ENCODE measurements around the gene CASR.

The CASR gene

DNA sequence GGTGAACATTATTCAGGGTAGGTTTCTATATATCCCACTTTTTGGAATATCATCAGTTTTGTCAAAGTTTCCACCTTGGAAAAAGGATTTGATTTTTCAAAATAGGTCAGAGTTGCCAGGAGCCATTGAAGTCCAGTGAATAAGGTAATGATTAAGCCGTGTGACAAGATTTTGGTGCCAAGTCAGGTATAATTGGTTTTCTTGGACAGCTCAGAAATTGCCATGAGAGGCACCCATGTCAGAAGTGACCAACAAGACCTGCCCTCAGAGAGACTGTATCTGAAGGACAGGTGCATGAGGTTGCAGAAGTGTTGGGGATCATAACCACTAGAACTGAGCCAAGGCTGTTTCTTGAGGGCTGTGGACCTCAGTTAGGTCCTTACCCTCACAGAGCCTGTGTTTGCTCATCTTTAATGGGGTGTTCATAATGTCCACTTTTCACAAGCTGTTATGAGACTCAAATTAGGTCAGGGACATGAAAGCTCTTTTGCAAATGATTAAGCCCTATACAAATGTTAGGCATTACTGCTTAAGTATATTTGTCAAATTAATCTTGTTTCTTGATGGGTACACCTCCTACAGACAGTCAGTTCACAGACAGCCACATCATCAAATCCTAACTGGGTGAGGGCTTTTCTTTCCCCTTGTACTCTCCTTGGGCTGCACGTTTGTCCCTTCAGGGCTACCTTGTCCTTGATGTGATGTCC, 32.3 kb downstream of the CASR start:
- no peak for FAIRE-seq

GRCh38 chr3:122217901-122218300, 34.4 kb downstream of the CASR start:
- FAIRE-seq (no peak), DNase-seq (ENCODE audit: low spot score) (no peak)

More for the DNA sequence above, 32.3 kb downstream of the CASR start:
- DNase-seq (ENCODE audit: low spot score) = no peak

DNA sequence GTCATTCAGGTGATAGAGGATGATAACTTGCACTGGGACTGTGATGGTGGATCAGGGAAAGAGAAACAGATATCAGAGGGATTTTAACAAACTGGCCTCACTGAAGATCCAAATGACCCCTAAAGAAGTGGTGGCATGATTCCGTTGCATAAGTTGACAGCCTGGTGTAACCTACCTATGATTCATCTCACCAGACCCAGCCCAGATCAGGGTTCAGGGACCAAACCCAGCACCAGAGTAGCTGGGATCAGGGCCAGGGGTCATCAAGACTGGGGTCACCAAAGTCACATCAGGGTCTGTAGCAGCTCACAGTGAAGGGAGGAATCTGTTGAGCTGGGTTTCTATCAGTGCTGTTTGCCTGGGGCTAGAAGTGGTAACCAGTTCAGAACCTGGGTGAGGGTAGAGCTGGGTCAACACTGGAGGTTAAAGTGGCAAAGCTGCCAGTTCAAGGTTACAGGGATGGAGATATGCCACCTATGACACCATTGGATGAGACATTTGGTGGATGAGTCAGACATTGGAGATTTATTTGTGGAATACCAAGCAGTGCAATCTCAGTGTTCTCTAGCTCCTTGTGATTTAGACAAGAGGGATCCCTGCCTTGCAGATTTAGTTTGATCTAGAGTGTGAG, 35.9 kb downstream of the CASR start:
- no peak for FAIRE-seq
- no peak for DNase-seq (ENCODE audit: low spot score)

- no peak for FAIRE-seq
Measured at GRCh38 chr3:122227036-122227781, 43.7 kb downstream of the CASR start.

GRCh38 chr3:122230174-122230573, 46.7 kb downstream of the CASR start:
- DNase-seq (ENCODE audit: low spot score) = no peak
- FAIRE-seq = no peak

More at GRCh38 chr3:122227036-122227781, 43.7 kb downstream of the CASR start:
- DNase-seq (ENCODE audit: low spot score) = no peak

GRCh38 chr3:122231465-122232157, 48.1 kb downstream of the CASR start:
- DNase-seq (ENCODE audit: low spot score) = no peak
- FAIRE-seq = no peak

- no peak for FAIRE-seq
- DNase-seq (ENCODE audit: low spot score) = no peak
Measured at GRCh38 chr3:122232485-122232884, 49.0 kb downstream of the CASR start.

GRCh38 chr3:122233101-122233952, 49.9 kb downstream of the CASR start:
- FAIRE-seq = no peak
- DNase-seq (ENCODE audit: low spot score) = no peak

GRCh38 chr3:122234117-122234516, 50.6 kb downstream of the CASR start:
- FAIRE-seq = no peak
- DNase-seq (ENCODE audit: low spot score) = no peak

GRCh38 chr3:122235147-122235546, 51.7 kb downstream of the CASR start:
- DNase-seq (ENCODE audit: low spot score) (no peak), FAIRE-seq (no peak)

DNA sequence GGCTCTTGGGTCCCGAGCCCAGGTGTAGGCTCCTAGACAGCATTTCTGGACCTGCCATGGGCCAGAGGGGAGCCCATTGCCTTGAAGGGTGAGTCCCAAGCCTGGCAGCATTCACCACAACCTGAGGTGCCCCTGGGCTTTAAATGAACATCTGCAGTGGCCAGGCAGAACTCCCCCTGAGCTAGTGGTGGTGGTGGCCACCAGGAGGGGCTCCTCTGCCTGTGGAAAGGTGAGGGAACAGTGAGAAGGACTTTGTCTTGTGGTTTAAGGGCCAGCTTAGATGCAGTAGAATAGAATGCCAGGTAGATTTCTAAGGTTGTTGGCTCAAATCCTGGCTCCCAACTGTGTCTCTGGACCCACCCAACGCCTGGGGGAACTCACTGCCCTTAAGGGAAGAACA, 55.6 kb downstream of the CASR start:
- FAIRE-seq = no peak
- no peak for DNase-seq (ENCODE audit: low spot score)

GRCh38 chr3:122245513-122246174, 62.2 kb downstream of the CASR start:
- DNase-seq (ENCODE audit: low spot score) = no peak
- no peak for FAIRE-seq

- no peak for DNase-seq (ENCODE audit: low spot score)
- no peak for FAIRE-seq
Measured at GRCh38 chr3:122246199-122246598, 62.7 kb downstream of the CASR start.

- no peak for FAIRE-seq
- DNase-seq (ENCODE audit: low spot score) = no peak
Measured at GRCh38 chr3:122247087-122247824, 63.8 kb downstream of the CASR start.

- no peak for FAIRE-seq
- no peak for DNase-seq (ENCODE audit: low spot score)
Measured at GRCh38 chr3:122247825-122248185, 64.3 kb downstream of the CASR start.

GRCh38 chr3:122251428-122251827, 68.0 kb downstream of the CASR start:
- DNase-seq (ENCODE audit: low spot score) = no peak
- FAIRE-seq = no peak

GRCh38 chr3:122253581-122253980, 70.1 kb downstream of the CASR start:
- DNase-seq (ENCODE audit: low spot score) (no peak), FAIRE-seq (no peak)

DNA sequence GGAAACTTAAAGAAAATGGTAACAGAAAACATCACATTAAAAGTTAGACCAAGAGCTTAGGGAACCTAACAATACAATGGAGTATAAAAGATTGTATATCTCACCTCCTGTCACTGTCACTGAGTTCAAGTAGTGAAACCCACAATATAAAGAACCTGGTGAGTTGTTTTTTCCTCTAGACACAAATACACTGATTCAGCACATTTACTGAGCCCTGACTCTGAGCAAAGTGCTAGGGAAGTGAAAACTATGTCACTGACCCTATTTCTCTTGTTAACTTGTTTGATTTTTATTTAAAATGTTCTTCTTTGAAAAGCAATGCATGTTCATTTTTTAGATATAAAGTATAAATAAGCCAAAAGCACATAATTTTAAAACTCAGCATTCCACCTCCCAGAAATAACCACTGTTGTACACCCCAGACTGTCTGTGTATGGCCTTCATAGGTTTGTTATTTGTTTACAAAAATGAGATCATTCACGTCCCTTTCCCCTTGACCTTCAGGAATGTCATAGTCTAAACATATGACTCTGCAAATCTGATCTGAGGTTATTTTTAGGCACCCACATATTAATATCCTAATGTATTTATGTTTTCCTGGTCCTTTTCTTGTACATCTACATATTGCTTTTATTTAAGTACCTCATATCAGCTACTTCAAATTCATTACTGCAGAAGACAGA, 72.4 kb downstream of the CASR start:
- FAIRE-seq (no peak), DNase-seq (ENCODE audit: low spot score) (no peak)

Data from RCC 7860 (cell line).